Mesangial cell (primary cell): ENCODE results near the gene ITSN2. TPM values are rescaled to one million over a fixed set of nuclear protein-coding genes. Genes with fewer than 3 reads are reported as not detected.

Source experiments
- total RNA-seq: library from RNA; depleted of rRNA; stranded (reverse); fragments of >200 nt; gene quantifications from 2 replicates; pipeline ENCODE4 v1.2.3, GENCODE V29; 2015

The ITSN2 gene
- total RNA-seq: 10.4 and 11.1 TPM in 2 replicates

DNA sequence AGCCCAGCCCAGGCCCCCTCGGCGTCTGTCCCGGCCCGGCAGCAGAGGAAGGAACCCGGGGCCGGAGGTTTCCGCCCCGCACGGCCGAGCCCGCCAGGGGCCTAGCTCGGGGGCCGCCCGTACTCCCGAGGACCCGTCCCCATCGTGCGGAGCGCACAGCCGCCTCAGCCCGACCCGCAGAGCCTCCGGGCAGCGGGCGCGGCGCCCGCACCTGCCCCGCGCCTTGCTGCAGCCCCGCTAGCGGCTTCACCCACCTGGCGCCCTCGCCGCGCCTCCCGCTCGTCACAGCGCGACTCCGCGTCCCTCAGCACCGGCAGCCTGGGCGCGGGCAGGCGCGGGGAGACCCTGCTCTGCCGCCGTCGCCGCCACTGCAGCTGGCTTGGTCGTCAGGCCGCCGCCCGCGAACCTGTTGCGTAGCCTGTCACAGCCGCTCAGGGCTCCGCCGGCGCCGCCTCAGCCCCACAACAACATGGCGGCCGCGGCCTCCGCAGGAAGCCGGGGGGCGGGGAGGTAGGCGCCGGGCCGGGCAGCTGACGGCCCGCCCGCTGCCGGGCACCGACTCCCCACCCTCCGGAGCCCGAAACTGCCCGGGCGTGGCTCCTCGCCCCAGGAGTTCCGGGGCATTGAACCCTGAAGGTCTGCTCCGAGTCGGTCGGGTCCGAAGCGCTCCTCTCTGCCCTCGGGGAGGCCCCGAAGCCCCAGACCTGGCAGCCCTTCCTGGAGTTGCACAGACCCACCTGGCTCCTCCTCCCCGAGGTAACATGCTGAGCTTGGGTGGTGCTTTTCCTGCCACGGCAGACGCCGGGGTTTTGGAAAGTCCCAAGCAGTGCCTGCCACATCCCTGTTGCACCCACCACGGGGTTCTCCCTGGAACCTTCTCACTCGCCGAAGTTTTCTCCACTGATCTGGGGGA is at the start of gene ITSN2:
TSS of gene ITSN2 (minus strand) at position 487 of the 913 bp plus-strand sequence. CDS start 32,454 bp downstream, outside the sequence.

DNA sequence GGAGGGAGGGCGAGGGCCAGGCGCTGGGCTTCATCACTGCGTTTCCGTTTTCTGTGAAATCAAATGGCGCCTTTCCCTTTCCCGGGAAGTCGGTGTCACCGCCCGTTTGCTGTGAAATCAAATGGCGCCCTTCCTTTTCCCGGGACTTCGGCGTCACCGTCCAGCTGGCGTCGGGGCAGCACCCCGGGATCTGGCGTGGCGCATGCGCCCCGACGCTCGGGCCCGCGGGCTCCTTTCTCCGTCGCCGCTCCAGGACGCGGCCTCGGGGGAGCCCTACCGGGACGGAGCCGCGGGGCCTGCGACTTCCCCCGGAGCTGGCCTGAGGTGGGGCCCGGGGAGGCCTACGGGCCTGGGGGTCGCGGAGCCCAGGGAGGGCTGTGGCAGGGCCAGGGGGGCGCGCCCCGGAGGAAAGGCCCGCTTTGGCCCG is 185.5 kb downstream of the ITSN2 start, which contains the start of gene FAM228A:
TSS of gene FAM228A (plus strand) at position 203 of the 427 bp plus-strand sequence. CDS start 428 bp downstream, outside the sequence.

Other genes with a start within 250 kb of the ITSN2 start
- gene PFN4, start 237.2 kb downstream of the ITSN2 start, total RNA-seq: 0.49 and 1.1 TPM in 2 replicates
- gene FAM228B, start 237.1 kb downstream of the ITSN2 start, total RNA-seq: 2.6 and 11.5 TPM in 2 replicates
- 0.51 TPM in 1 of 2 replicates, not detected in the other for gene FAM228A, start 185.5 kb downstream of the ITSN2 start, total RNA-seq
- gene NCOA1, start 130.7 kb upstream of the ITSN2 start, total RNA-seq: 4.2 and 9.1 TPM in 2 replicates